Activated CD4-positive, CD25-positive, alpha-beta regulatory T cell (primary cell): ENCODE data around the gene IFT27.

Experiments used
- DNase-seq, 4 experiments: peaks; one replicate each; lab custom pipeline; 2025; lab: John Stamatoyannopoulos, UW

IFT27 gene

GRCh38 chr22:36724836-36725235 is 51.1 kb downstream of the IFT27 start:
- DNase-seq = no peak

GRCh38 chr22:36722055-36722454 is 53.9 kb downstream of the IFT27 start:
- no peak for DNase-seq

- DNase-seq = no peak
Measured at GRCh38 chr22:36715647-36716046, 60.3 kb downstream of the IFT27 start.

GRCh38 chr22:36714110-36714509 is 61.8 kb downstream of the IFT27 start:
- DNase-seq = no peak

GRCh38 chr22:36713436-36713835 is 62.5 kb downstream of the IFT27 start:
- no peak for DNase-seq
